ENCODE data around the gene STAT5B. TPM values are rescaled to one million over a fixed set of nuclear protein-coding genes. Genes with fewer than 3 reads are reported as not detected.

STAT5B gene
- total and polyA plus RNA-seq, 9 of the 15 experiments (the other 6 are each of a cell fraction or from before 2014, with no cell fraction given) = 20.8 to 176 (median 92.4) TPM

- TF ChIP-seq, protein P1, sequence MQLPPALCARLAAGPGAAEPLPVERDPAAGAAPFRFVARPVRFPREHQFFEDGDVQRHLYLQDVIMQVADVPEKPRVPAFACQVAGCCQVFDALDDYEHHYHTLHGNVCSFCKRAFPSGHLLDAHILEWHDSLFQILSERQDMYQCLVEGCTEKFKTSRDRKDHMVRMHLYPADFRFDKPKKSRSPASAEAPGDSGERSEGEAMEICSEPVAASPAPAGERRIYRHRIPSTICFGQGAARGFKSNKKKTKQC (CRISPR knock-in tag; IDR thresholded peaks at IDR 0.05) = no peak
- TF ChIP-seq HCFC1 (IDR thresholded peaks at IDR 0.05; ENCODE audit: low read depth, low read length) (no peak), ZNF140 (CRISPR knock-in tag; IDR thresholded peaks at IDR 0.05) (no peak), RAD51 (IDR thresholded peaks at IDR 0.05; ENCODE audit: borderline replicate concordance, low read depth) (no peak), RUNX1 (IDR thresholded peaks at IDR 0.05; ENCODE audit: low read depth) (no peak), ZNF3 (CRISPR knock-in tag; IDR thresholded peaks at IDR 0.05) (no peak), NRF1 (conservative IDR thresholded peaks at IDR 0.05 in 1 of 2, IDR thresholded peaks at IDR 0.05 in 1 of 2) (0 out of 4 replicates have a peak, but pooled peaks of 1 of the 2 experiments have one; percentile 7), KLF6 (CRISPR knock-in tag; IDR thresholded peaks at IDR 0.05; ENCODE audit: borderline replicate concordance) (no peak), ZNF561 (CRISPR knock-in tag; conservative IDR thresholded peaks at IDR 0.05) (no peak), ZNF668 (CRISPR knock-in tag; IDR thresholded peaks at IDR 0.05) (no peak), NFIX (CRISPR knock-in tag; IDR thresholded peaks at IDR 0.05; ENCODE audit: low read depth) (no peak), CBX3 (IDR thresholded peaks at IDR 0.05; ENCODE audit: borderline replicate concordance in 1 of 2, low read length in 2 of 2) (no peak), GTF2A2 (tag; IDR thresholded peaks at IDR 0.05) (no peak), DDX20 (tag; IDR thresholded peaks at IDR 0.05; ENCODE audit: low read depth) (no peak), ELF1 (tag; IDR thresholded peaks at IDR 0.05) (peak; percentile 11; the same call in 1 of the 2 replicates), ZNF583 (CRISPR knock-in tag; IDR thresholded peaks at IDR 0.05) (no peak), PHB (CRISPR knock-in tag; IDR thresholded peaks at IDR 0.05) (no peak), JUN (IDR thresholded peaks at IDR 0.05; ENCODE audit: borderline replicate concordance, low read depth, low read length) (peak; percentile 95), JUN (CRISPR knock-in tag; IDR thresholded peaks at IDR 0.05; ENCODE audit: borderline replicate concordance) (no peak; the same call in 1 of the 2 replicates), RBFOX2 (IDR thresholded peaks at IDR 0.05; ENCODE audit: low read depth, low read length) (peak; percentile 37; the same call in 1 of the 2 replicates), CREB1 (IDR thresholded peaks at IDR 0.05) (peak; percentile 98), CREB1 (CRISPR knock-in tag; IDR thresholded peaks at IDR 0.05) (peak; percentile 93), ZNF717 (CRISPR knock-in tag; IDR thresholded peaks at IDR 0.05) (no peak), ZNF780A (CRISPR knock-in tag; IDR thresholded peaks at IDR 0.05) (no peak), FOXK1 (CRISPR knock-in tag; IDR thresholded peaks at IDR 0.05; ENCODE audit: borderline replicate concordance) (no peak), TEAD1 (CRISPR knock-in tag; IDR thresholded peaks at IDR 0.05) (peak; percentile 26 to 54; a peak in 2 of 4 replicates), HMG20B (CRISPR knock-in tag; IDR thresholded peaks at IDR 0.05) (no peak), XRCC3 (IDR thresholded peaks at IDR 0.05) (no peak)
- TF ChIP-seq, protein P2, sequence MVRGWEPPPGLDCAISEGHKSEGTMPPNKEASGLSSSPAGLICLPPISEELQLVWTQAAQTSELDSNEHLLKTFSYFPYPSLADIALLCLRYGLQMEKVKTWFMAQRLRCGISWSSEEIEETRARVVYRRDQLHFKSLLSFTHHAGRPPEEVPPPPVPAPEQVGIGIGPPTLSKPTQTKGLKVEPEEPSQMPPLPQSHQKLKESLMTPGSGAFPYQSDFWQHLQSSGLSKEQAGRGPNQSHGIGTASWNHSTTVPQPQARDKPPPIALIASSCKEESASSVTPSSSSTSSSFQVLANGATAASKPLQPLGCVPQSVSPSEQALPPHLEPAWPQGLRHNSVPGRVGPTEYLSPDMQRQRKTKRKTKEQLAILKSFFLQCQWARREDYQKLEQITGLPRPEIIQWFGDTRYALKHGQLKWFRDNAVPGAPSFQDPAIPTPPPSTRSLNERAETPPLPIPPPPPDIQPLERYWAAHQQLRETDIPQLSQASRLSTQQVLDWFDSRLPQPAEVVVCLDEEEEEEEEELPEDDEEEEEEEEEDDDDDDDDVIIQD (CRISPR knock-in tag; IDR thresholded peaks at IDR 0.05) = no peak
Observed at GRCh38 chr17:42266918-42267766, 9.0 kb downstream of the STAT5B start (continued).

All from K562 (cell line).